ENCODE measurements around the gene EPS15.
"Not testable (repeated sequence)": the region's sequence is repeated elsewhere in the genome, so short reads cannot be mapped to it uniquely, and the experiment has no call there.

EPS15 gene

DNA sequence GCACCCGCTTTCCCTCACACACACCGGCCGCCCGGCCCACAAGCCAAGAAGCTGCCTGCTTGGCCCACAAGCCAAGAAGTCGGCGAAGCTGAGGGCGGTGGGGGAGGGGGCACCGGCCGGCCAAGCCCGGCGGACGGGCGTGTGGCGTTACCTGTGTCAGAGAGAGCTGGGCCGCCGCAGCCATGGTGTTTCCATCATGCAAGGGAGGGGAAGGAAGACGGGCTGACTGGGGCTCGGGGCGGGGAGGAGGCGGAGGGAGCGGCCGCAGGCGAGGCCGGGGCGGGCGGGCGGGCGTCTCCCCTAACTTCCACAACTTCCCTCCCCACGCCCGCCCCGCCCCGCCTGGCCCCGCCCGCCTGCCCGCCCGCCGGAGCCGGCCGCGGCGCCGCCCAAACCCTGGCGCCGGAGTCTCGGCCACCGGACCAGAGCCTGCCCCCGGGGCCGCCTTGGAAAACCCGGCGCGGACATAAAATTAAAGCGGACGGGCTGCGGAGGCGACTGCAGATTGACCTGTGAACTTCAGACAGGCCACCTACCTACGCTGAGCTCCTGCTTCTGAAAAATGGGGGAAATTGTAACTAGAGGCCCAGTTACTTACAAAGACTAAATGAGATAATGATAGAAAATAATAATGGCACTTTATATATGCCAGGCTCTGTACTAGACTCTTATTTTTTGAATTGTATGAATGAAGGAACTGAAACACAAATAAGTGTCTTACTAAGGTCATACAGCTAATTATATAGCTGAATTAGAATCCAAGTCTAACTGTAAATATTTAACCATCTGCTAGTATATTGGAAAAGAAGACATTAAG is at the start of gene EPS15:
Gene EPS15, minus strand, starts transcription at position 219 of the 817 bp plus-strand sequence. Its CDS starts 35 bp downstream, at position 184.
- Mint-ChIP-seq H3K9me3 (no peaks in the 10 kb centered on the region), H3K4me3 (peak within 1 kb of the TSS; percentile 94), H3K4me1 (ENCODE audit: low read depth) (peaks cover 55% of the 10 kb centered on the region), H3K27ac (peak within 1 kb of the TSS; percentile 93), H3K27me3 (no peaks in the 10 kb centered on the region), H3K36me3 (ENCODE audit: low read depth) (peaks cover 7% of the 10 kb centered on the region)

DNA sequence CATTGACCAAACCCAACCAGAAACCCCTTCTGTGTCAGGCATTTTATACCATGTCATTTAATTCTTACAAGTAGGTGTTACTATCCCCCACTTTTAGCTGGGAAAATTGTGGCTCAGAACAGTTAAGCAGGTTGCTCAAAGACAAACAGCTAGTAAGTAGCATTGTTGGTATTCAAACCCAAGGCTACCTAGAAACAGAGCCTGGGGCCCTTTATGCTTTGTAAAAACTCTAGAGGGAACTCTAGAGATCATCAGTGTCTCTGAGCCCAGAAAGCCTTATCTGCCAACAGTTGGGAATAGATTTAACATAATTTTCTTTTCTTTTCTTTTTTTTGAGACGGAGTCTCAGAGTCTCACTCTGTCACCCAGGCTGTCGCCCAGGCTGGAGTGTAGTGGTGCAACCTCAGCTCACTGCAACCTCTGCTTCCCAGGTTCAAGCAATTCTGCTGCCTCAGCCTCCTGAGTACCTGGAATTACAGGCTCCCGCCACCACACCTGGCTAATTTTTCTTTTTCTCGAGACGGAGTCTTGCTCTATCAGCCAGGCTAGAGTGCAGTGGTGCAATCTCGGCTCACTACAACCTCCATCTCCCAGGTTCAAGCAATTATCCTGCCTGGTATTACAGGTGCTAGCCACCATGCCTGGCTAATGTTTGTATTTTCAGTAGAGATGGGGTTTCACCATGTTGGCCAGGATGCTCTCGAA is 49.3 kb upstream of the EPS15 start:
- peak overlapping the region; percentile 87 for H3K27ac Mint-ChIP-seq

DNA sequence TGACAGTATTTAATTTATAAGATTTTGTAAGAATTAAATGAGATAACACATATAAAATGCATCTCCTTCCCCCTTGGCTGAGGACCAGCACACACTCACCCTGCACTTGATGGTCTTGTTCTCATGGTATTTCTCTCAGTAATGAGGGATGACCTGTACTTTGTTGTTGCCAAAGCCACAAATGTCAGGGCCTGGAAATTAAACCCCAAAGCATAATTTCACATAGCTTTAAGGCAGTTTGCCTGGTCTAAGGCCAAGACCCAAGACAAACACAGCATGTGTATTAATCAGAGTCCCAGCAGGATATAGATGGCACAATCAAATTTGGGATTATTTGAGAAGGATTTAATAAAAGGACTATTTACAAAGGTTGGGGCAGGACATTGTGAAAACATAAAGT is 48.6 kb upstream of the EPS15 start:
- H3K36me3 Mint-ChIP-seq (ENCODE audit: low read depth), result no peaks in the 10 kb centered on the region
- H3K9me3 Mint-ChIP-seq, result no peaks in the 10 kb centered on the region
- H3K4me3 Mint-ChIP-seq, result no peak overlapping the region
- H3K27ac Mint-ChIP-seq, result no peak overlapping the region
- no peaks in the 10 kb centered on the region for H3K27me3 Mint-ChIP-seq
- H3K4me1 Mint-ChIP-seq (ENCODE audit: low read depth), result peaks cover 39% of the 10 kb centered on the region

More for the DNA sequence above, 49.3 kb upstream of the EPS15 start:
- no peaks in the 10 kb centered on the region for H3K27me3 Mint-ChIP-seq
- H3K4me3 Mint-ChIP-seq, result no peak overlapping the region
- no peaks in the 10 kb centered on the region for H3K9me3 Mint-ChIP-seq
- no peaks in the 10 kb centered on the region for H3K36me3 Mint-ChIP-seq (ENCODE audit: low read depth)
- H3K4me1 Mint-ChIP-seq (ENCODE audit: low read depth), result peaks cover 39% of the 10 kb centered on the region

- H3K4me1 Mint-ChIP-seq (ENCODE audit: low read depth), result peaks cover 37% of the 10 kb centered on the region
- no peaks in the 10 kb centered on the region for H3K27me3 Mint-ChIP-seq
- H3K4me3 Mint-ChIP-seq, result no peak overlapping the region
- no peaks in the 10 kb centered on the region for H3K36me3 Mint-ChIP-seq (ENCODE audit: low read depth)
- no peaks in the 10 kb centered on the region for H3K9me3 Mint-ChIP-seq
- no peak overlapping the region for H3K27ac Mint-ChIP-seq
Measured at GRCh38 chr1:51566260-51566659, 47.2 kb upstream of the EPS15 start.

- H3K9me3 Mint-ChIP-seq, result no peaks in the 10 kb centered on the region
- no peaks in the 10 kb centered on the region for H3K27me3 Mint-ChIP-seq
- peaks cover 25% of the 10 kb centered on the region for H3K4me1 Mint-ChIP-seq (ENCODE audit: low read depth)
- H3K36me3 Mint-ChIP-seq (ENCODE audit: low read depth), result no peaks in the 10 kb centered on the region
- H3K4me3 Mint-ChIP-seq, result no peak overlapping the region
- no peak overlapping the region for H3K27ac Mint-ChIP-seq
Measured at GRCh38 chr1:51565009-51565408, 45.9 kb upstream of the EPS15 start.

DNA sequence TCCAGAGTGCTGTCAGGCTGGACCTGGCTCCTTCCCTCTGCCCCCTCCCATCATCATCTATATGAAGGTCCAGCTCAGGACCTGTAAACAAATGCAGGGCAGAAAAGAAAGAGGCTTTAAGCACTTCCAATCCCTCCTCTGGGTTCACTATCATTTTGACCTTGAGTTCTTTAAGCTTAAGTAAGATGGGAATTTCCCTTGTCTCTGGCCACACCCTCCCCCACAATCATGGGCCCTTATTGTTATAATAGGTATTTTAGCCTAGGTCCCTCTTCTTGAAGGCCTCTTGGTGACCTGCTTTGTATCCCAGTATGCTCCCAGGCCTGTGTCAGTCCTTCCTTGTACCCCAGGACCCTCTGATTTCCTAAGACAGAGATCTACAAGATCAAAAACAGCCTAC is 45.1 kb upstream of the EPS15 start:
- no peaks in the 10 kb centered on the region for H3K9me3 Mint-ChIP-seq
- no peak overlapping the region for H3K4me3 Mint-ChIP-seq
- peaks cover 16% of the 10 kb centered on the region for H3K4me1 Mint-ChIP-seq (ENCODE audit: low read depth)
- H3K27me3 Mint-ChIP-seq, result no peaks in the 10 kb centered on the region
- no peak overlapping the region for H3K27ac Mint-ChIP-seq
- no peaks in the 10 kb centered on the region for H3K36me3 Mint-ChIP-seq (ENCODE audit: low read depth)

GRCh38 chr1:51561702-51562101 is 42.6 kb upstream of the EPS15 start:
- Mint-ChIP-seq H3K36me3 (ENCODE audit: low read depth) (no peaks in the 10 kb centered on the region), H3K4me1 (ENCODE audit: low read depth) (peaks cover 8% of the 10 kb centered on the region), H3K9me3 (no peaks in the 10 kb centered on the region), H3K4me3 (no peak overlapping the region), H3K27me3 (no peaks in the 10 kb centered on the region), H3K27ac (no peak overlapping the region)

- not testable (repeated sequence) for H3K4me1 Mint-ChIP-seq (ENCODE audit: low read depth); H3K4me3 Mint-ChIP-seq; H3K9me3 Mint-ChIP-seq; H3K27me3 Mint-ChIP-seq; H3K27ac Mint-ChIP-seq; H3K36me3 Mint-ChIP-seq (ENCODE audit: low read depth)
Measured at GRCh38 chr1:51560895-51561294, 41.8 kb upstream of the EPS15 start.

DNA sequence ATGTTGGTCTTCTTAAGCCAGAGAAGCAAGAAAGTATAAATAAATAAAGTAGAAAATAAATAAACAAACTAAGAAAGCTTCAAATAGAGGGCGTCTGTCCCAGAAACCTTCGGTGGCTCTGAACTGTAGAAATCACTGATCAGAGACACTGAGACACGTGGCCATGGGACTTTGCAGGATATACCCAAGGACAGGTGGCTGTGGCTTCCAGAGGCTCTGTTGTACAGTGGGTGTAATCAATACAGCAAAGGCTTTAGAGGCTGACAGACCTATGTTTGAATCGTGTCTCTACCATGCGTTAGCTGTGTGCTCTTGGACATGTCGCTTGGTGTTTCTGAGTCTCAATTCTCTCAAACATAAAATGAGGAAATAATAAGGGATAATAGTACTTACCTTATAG is 41.0 kb upstream of the EPS15 start:
- H3K27ac Mint-ChIP-seq, result no peak overlapping the region
- H3K27me3 Mint-ChIP-seq, result no peaks in the 10 kb centered on the region
- peaks cover 8% of the 10 kb centered on the region for H3K4me1 Mint-ChIP-seq (ENCODE audit: low read depth)
- H3K9me3 Mint-ChIP-seq, result no peaks in the 10 kb centered on the region
- H3K36me3 Mint-ChIP-seq (ENCODE audit: low read depth), result no peaks in the 10 kb centered on the region
- no peak overlapping the region for H3K4me3 Mint-ChIP-seq

DNA sequence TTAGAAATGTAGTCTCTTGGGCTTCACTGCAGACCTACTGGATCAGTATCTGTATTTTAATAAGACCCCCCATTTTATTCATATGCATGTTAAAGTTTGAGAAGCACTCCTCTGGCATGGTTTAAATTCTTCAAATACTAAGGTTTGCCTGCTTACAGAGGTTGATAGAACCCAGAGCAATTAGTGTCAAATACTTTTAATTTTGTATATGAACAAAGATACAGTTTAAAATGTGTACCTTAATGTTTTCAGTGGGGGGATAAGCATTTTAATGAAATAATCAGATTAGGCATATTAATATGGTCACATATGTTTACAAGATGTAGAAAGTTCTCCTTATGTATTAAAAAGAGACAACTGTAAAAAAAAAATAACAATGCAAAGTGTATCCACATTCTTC is 40.4 kb upstream of the EPS15 start:
- Mint-ChIP-seq H3K4me1 (ENCODE audit: low read depth) (peaks cover 8% of the 10 kb centered on the region), H3K9me3 (no peaks in the 10 kb centered on the region), H3K36me3 (ENCODE audit: low read depth) (no peaks in the 10 kb centered on the region), H3K4me3 (no peak overlapping the region), H3K27me3 (no peaks in the 10 kb centered on the region), H3K27ac (no peak overlapping the region)

- H3K4me1 Mint-ChIP-seq (ENCODE audit: low read depth), result peaks cover 8% of the 10 kb centered on the region
- H3K27me3 Mint-ChIP-seq, result no peaks in the 10 kb centered on the region
- H3K36me3 Mint-ChIP-seq (ENCODE audit: low read depth), result no peaks in the 10 kb centered on the region
- H3K27ac Mint-ChIP-seq, result peak overlapping the region; percentile 63
- no peaks in the 10 kb centered on the region for H3K9me3 Mint-ChIP-seq
- no peak overlapping the region for H3K4me3 Mint-ChIP-seq
Measured at GRCh38 chr1:51559064-51559500, 40.0 kb upstream of the EPS15 start.

GRCh38 chr1:51558375-51558924 is 39.4 kb upstream of the EPS15 start:
- no peaks in the 10 kb centered on the region for H3K9me3 Mint-ChIP-seq
- no peaks in the 10 kb centered on the region for H3K36me3 Mint-ChIP-seq (ENCODE audit: low read depth)
- H3K4me1 Mint-ChIP-seq (ENCODE audit: low read depth), result peaks cover 8% of the 10 kb centered on the region
- no peak overlapping the region for H3K4me3 Mint-ChIP-seq
- H3K27ac Mint-ChIP-seq, result peak overlapping the region; percentile 63
- H3K27me3 Mint-ChIP-seq, result no peaks in the 10 kb centered on the region

GRCh38 chr1:51557168-51557567 is 38.1 kb upstream of the EPS15 start:
- peaks cover 8% of the 10 kb centered on the region for H3K4me1 Mint-ChIP-seq (ENCODE audit: low read depth)
- H3K4me3 Mint-ChIP-seq, result no peak overlapping the region
- no peaks in the 10 kb centered on the region for H3K36me3 Mint-ChIP-seq (ENCODE audit: low read depth)
- H3K27me3 Mint-ChIP-seq, result no peaks in the 10 kb centered on the region
- H3K27ac Mint-ChIP-seq, result no peak overlapping the region
- no peaks in the 10 kb centered on the region for H3K9me3 Mint-ChIP-seq

DNA sequence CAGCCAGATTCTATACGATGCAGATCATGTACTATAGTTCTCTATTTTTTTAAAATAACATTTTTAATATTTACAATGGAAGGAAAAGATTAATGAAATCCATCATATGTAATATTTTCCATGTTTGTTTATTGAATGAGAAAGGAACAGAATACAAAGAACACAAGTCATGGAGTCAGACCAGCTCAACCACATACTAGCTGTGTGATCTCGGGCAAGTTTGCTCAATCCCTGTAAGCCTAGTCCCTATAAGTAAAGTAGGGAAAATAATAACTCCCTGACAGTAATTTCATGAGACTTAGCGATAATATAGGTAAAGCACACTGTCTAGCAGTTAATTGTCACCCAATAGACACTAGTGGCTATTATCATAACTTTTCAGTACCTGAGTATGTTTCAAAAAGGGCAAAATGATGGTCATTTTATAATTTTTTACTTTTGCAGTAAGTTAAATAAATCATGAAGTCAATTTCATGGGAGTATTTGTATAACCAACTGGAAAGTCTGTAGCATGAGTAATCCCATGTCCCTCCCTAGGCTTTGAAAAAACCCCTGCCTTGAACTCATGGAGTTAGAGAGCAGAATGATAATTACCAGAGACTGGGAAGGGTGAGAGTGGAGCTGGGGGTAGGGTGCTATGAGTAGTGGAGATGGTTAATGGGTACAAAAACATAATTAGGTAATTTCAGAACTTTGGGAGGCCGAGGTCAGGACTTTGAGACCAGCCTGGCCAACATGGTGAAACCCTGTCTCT is 37.0 kb upstream of the EPS15 start:
- H3K27me3 Mint-ChIP-seq, result no peaks in the 10 kb centered on the region
- H3K36me3 Mint-ChIP-seq (ENCODE audit: low read depth), result no peaks in the 10 kb centered on the region
- no peak overlapping the region for H3K4me3 Mint-ChIP-seq
- peaks cover 15% of the 10 kb centered on the region for H3K4me1 Mint-ChIP-seq (ENCODE audit: low read depth)
- no peak overlapping the region for H3K27ac Mint-ChIP-seq
- no peaks in the 10 kb centered on the region for H3K9me3 Mint-ChIP-seq

GRCh38 chr1:51553911-51554310 is 34.8 kb upstream of the EPS15 start:
- Mint-ChIP-seq H3K4me1 (ENCODE audit: low read depth) (peaks cover 21% of the 10 kb centered on the region), H3K9me3 (no peaks in the 10 kb centered on the region), H3K4me3 (no peak overlapping the region), H3K27me3 (no peaks in the 10 kb centered on the region), H3K36me3 (ENCODE audit: low read depth) (no peaks in the 10 kb centered on the region), H3K27ac (no peak overlapping the region)

Data from stimulated activated naive CD8-positive, alpha-beta T cell treated with anti-CD3 and anti-CD28 coated beads, Interleukin-15, Interleukin-2, amounts not matched to agents 100 ng/mL and 50 ng/mL, for 24 hours (primary cell).